ENCODE data around the gene MCU. TPM values are rescaled to one million over a fixed set of nuclear protein-coding genes. Genes with fewer than 3 reads are reported as not detected.

The MCU gene
- polyA plus RNA-seq, 4 donors, result 43.3 to 70.4 (median 48.7) TPM

DNA sequence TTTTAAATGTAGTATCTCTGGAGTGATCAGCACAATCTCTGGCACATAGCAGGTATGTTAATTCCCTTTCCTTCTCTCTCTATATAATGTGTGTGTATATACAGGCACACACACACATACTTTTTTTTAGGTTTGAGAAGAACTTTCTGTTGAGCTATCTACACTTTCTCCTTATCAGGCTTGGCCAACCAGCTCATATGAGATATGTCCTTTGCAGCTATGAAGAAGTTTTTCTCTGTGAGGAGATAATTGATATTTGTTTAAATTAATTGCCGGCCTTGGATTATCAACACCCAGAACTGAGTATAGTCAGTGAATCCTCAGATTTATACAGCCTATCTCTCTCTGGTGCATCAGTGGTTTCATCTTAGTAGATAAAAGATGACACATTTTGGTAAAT lies 2.3 kb upstream of the MCU start:
- Histone ChIP-seq H3K36me3 (ENCODE audit: control insufficient read depth in 3 of 3, insufficient read depth in 2 of 3, low read depth in 1 of 3, low read length in 3 of 3) (no peaks in the 10 kb centered on the region), H3K27me3 (ENCODE audit: control insufficient read depth in 3 of 3, insufficient read depth in 3 of 3, low read length in 3 of 3) (no peaks in the 10 kb centered on the region), H3K4me3 (ENCODE audit: low read depth in 1 of 3, low read length in 3 of 3) (no peak overlapping the region), H3K9me3 (ENCODE audit: control insufficient read depth in 2 of 2, insufficient read depth in 1 of 2, low read depth in 1 of 2, low read length in 1 of 2) (no peaks in the 10 kb centered on the region), H3K27ac (ENCODE audit: low read depth in 1 of 3, low read length in 2 of 3) (no peak overlapping the region), H3K4me1 (ENCODE audit: control insufficient read depth in 3 of 3, insufficient read depth in 2 of 3, low read depth in 1 of 3, low read length in 2 of 3) (peaks cover 0 to 17% (median 0%) of the 10 kb centered on the region in 3 donors)
- DNase-seq (no peak), FAIRE-seq (no peak)
- WGBS, 3 donors, result 80 to 95% (median 90%) methylated on average over 1 of the region's 1 CpG

DNA sequence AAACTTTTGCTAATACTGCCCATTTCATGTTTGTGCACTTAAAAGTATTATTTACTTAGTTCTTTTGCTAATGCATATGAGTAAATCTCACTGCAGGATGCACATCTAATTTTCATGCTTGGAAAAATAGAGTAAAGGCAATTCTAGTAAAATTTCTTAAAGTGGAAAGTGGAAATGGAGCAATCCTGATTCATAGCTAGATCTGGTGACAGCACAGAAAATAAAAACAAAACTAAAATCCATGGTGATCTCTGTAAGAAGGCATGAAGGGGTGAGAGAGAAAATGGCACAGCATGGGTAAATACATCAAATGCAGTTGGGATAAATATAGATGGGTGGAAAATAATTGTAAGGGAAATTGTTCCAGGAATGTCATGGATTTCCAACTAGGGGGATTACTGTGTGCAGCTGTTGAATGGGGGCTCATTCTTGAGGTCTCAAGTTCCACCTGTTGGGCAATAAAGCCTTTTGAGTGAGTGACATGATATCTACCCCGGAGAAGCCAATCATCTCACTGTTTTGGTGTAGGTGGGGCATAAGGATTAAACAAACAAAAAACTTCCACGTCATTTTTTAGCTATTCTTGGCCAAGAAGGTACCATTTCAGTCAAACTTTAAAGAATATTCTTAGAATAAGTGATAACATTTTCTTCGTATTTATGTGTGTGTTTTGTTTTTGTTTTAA lies 1.7 kb upstream of the MCU start:
- no peak overlapping the region for H3K27ac ChIP-seq (ENCODE audit: low read depth in 1 of 3, low read length in 2 of 3)
- H3K4me3 ChIP-seq (ENCODE audit: low read depth in 1 of 3, low read length in 3 of 3), result no peak overlapping the region
- DNase-seq (no peak), FAIRE-seq (no peak)
- no peaks in the 10 kb centered on the region for H3K36me3 ChIP-seq (ENCODE audit: control insufficient read depth in 3 of 3, insufficient read depth in 2 of 3, low read depth in 1 of 3, low read length in 3 of 3)
- H3K27me3 ChIP-seq (ENCODE audit: control insufficient read depth in 3 of 3, insufficient read depth in 3 of 3, low read length in 3 of 3), result no peaks in the 10 kb centered on the region
- 52 to 65% (median 58%) methylated on average over 3 of the region's 3 CpGs for WGBS, 3 donors
- H3K9me3 ChIP-seq (ENCODE audit: control insufficient read depth in 2 of 2, insufficient read depth in 1 of 2, low read depth in 1 of 2, low read length in 1 of 2), result no peaks in the 10 kb centered on the region
- peaks cover 0 to 17% (median 0%) of the 10 kb centered on the region in 3 donors for H3K4me1 ChIP-seq (ENCODE audit: control insufficient read depth in 3 of 3, insufficient read depth in 2 of 3, low read depth in 1 of 3, low read length in 2 of 3)

DNA sequence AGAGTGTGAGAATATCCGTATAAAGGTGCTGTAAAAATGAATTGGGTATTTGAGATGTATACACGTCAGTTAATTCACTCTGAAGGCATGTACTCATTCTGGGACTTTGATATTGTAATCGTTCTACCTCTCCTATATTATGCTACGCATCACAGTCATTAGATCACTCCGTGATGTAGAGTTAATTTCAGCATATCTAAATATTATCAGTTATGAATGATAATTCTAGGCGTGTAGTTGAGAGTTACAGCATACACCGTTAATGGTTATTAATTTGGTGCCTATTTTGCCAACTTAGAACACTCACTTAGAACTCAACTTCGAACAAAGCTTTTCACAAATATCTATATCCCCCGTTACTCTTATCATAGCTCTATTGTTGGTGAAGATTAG lies 477 bp upstream of the MCU start:
- Histone ChIP-seq H3K4me1 (ENCODE audit: control insufficient read depth in 3 of 3, insufficient read depth in 2 of 3, low read depth in 1 of 3, low read length in 2 of 3) (peaks cover 0 to 17% (median 0%) of the 10 kb centered on the region in 3 donors), H3K4me3 (ENCODE audit: low read depth in 1 of 3, low read length in 3 of 3) (peak overlapping the region in 2 of 3 donors; percentile 58 to 61), H3K27ac (ENCODE audit: low read depth in 1 of 3, low read length in 2 of 3) (peak overlapping the region in 2 of 3 donors; percentile 5 to 54), H3K27me3 (ENCODE audit: control insufficient read depth in 3 of 3, insufficient read depth in 3 of 3, low read length in 3 of 3) (no peaks in the 10 kb centered on the region), H3K36me3 (ENCODE audit: control insufficient read depth in 3 of 3, insufficient read depth in 2 of 3, low read depth in 1 of 3, low read length in 3 of 3) (no peaks in the 10 kb centered on the region), H3K9me3 (ENCODE audit: control insufficient read depth in 2 of 2, insufficient read depth in 1 of 2, low read depth in 1 of 2, low read length in 1 of 2) (no peaks in the 10 kb centered on the region)
- peak in 1 of 2 donors; percentile 73 for DNase-seq
- WGBS, 3 donors, result 10 to 26% (median 19%) methylated on average over 9 of the region's 9 CpGs
- no peak for FAIRE-seq

DNA sequence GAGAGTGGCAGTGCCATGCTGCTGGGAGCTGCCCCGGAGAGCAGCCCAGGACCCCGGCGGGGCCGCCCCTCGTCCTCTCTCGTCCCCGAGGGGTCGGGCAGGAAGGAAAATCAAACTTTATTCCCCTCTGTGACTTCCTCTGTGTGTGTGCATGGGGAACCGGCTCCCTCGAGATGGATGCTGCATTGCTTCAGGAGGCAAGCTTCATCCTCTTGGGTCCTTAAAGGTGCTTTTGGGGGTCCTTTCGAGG lies 726 bp downstream of the MCU start:
- H3K9me3 ChIP-seq (ENCODE audit: control insufficient read depth in 2 of 2, insufficient read depth in 1 of 2, low read depth in 1 of 2, low read length in 1 of 2), result no peaks in the 10 kb centered on the region
- H3K27me3 ChIP-seq (ENCODE audit: control insufficient read depth in 3 of 3, insufficient read depth in 3 of 3, low read length in 3 of 3), result no peaks in the 10 kb centered on the region
- H3K36me3 ChIP-seq (ENCODE audit: control insufficient read depth in 3 of 3, insufficient read depth in 2 of 3, low read depth in 1 of 3, low read length in 3 of 3), result no peaks in the 10 kb centered on the region
- peak overlapping the region; percentile 60 to 98 (median 95) for H3K27ac ChIP-seq (ENCODE audit: low read depth in 1 of 3, low read length in 2 of 3)
- peaks cover 0 to 12% (median 0%) of the 10 kb centered on the region in 3 donors for H3K4me1 ChIP-seq (ENCODE audit: control insufficient read depth in 3 of 3, insufficient read depth in 2 of 3, low read depth in 1 of 3, low read length in 2 of 3)
- FAIRE-seq (no peak), DNase-seq (peak in 1 of 2 donors; percentile 32)
- 0% methylated on average over 11 of the region's 11 CpGs for WGBS, 3 donors
- H3K4me3 ChIP-seq (ENCODE audit: low read depth in 1 of 3, low read length in 3 of 3), result peak overlapping the region; percentile 58 to 94 (median 61)

DNA sequence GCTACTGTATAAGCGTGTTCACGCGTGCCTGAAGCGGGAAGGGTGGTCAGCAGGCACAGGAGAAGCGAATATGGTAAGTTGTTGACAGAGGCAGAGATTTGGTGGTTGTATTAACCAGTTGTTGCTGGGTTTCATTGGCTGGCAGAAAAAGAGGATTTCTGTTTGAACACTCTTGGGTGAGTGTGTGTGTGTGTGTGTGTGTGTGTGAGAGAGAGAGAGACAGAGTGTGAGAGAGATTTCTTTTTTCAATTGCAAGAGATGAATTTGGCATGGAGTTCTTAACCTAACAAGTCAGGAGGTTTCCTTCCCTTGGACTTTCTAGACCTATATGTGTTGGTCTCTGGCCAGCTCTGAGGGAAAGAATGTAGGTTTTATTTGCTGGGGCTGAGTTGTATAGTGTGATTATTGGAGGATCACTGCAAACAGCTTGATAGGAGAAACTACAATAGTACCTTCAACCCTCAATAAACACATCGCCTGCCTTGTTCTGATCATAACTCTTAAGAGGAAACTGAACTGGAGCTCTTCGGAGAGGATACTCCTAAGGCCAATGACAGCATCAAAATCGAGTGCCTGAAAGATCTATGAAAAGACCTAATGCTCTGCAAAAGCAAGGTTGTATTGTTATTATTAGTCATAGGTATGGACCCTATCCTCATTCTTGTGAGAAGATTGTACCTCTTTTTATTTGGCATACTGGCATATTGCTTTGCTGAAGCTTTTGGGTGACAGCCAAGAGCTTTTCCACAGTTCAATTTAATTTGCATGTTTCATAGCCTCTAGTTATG lies 1.2 kb downstream of the MCU start:
- peak; percentile 58 to 61 for DNase-seq
- Histone ChIP-seq H3K27me3 (ENCODE audit: control insufficient read depth in 3 of 3, insufficient read depth in 3 of 3, low read length in 3 of 3) (no peaks in the 10 kb centered on the region), H3K9me3 (ENCODE audit: control insufficient read depth in 2 of 2, insufficient read depth in 1 of 2, low read depth in 1 of 2, low read length in 1 of 2) (no peaks in the 10 kb centered on the region), H3K27ac (ENCODE audit: low read depth in 1 of 3, low read length in 2 of 3) (peak overlapping the region; percentile 60 to 98 (median 95)), H3K4me1 (ENCODE audit: control insufficient read depth in 3 of 3, insufficient read depth in 2 of 3, low read depth in 1 of 3, low read length in 2 of 3) (peaks cover 0 to 6% (median 0%) of the 10 kb centered on the region in 3 donors), H3K4me3 (ENCODE audit: low read depth in 1 of 3, low read length in 3 of 3) (peak overlapping the region; percentile 58 to 94 (median 61)), H3K36me3 (ENCODE audit: control insufficient read depth in 3 of 3, insufficient read depth in 2 of 3, low read depth in 1 of 3, low read length in 3 of 3) (no peaks in the 10 kb centered on the region)
- 4 to 10% (median 7%) methylated on average over 8 of the region's 8 CpGs for WGBS, 3 donors
- no peak for FAIRE-seq

DNA sequence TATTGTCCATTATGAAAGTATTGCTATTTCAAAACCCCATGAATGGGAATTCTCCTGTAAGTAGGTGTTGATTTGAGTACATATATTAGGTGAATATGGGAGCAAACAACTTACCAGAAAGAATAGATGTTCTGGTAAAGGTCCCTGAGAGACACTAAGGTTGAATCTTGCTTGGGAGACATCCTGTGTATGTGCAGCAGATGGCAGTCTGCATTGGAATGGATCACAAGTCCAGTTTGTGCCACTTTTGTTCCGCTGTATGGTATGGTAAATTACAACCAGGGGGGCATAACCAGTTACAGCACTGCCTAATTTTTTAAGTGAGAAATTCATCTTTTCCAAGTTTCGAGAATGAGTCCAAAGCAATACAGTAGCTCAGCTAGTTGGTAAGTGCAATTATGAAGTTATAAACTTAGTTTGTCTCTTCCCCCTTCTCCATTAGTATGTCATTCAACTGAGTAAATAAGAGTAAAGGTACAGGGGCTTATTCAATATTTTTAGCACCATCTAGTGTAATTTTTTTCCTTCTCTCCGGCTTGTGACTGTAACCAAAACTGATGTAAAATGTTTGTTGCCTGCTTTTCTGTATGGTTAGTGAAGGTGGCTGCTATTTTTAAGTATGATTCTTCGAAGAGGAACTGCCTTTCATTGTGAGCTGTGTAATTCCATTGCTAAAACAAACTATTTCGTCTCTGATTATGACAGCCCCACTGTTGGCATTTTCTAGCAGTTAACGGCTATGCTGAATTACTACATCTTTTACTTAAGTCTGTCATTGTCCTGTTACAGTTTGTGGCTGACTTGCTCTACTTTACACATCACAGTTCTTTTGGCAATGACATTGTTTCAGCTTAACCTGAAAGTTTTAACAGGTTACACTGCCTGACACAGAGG lies 2.8 kb downstream of the MCU start:
- H3K27ac ChIP-seq (ENCODE audit: low read depth in 1 of 3, low read length in 2 of 3), result no peak overlapping the region

DNA sequence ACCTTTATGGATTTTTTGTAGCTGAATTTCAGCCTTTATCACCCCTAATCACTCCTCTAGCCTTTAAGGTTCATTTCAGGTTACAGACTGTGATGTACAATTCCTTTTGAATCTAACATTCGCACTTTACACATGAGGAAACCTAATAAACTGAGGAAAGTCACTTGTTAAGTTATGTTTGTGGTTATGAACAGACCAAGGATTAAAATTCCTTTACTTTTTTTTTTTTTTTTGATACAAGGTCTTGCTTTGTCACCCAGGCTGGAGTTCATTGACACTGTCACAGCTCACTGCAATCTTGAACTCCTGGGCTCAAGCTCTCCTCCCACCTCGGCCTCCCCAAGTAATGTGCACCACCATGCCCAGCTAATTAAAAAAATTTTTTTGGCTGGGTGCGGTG lies 3.6 kb downstream of the MCU start:
- no peaks in the 10 kb centered on the region for H3K9me3 ChIP-seq (ENCODE audit: control insufficient read depth in 2 of 2, insufficient read depth in 1 of 2, low read depth in 1 of 2, low read length in 1 of 2)
- no peaks in the 10 kb centered on the region for H3K27me3 ChIP-seq (ENCODE audit: control insufficient read depth in 3 of 3, insufficient read depth in 3 of 3, low read length in 3 of 3)
- DNase-seq (no peak), FAIRE-seq (no peak)
- no peak overlapping the region for H3K4me3 ChIP-seq (ENCODE audit: low read depth in 1 of 3, low read length in 3 of 3)
- H3K27ac ChIP-seq (ENCODE audit: low read depth in 1 of 3, low read length in 2 of 3), result no peak overlapping the region
- WGBS, 3 donors, result 88 to 94% (median 90%) methylated on average over 3 of the region's 3 CpGs
- H3K4me1 ChIP-seq (ENCODE audit: control insufficient read depth in 3 of 3, insufficient read depth in 2 of 3, low read depth in 1 of 3, low read length in 2 of 3), result peaks cover 0 to 5% (median 0%) of the 10 kb centered on the region in 3 donors
- no peaks in the 10 kb centered on the region for H3K36me3 ChIP-seq (ENCODE audit: control insufficient read depth in 3 of 3, insufficient read depth in 2 of 3, low read depth in 1 of 3, low read length in 3 of 3)

More for the DNA sequence above, 2.8 kb downstream of the MCU start:
- Histone ChIP-seq H3K4me3 (ENCODE audit: low read depth in 1 of 3, low read length in 3 of 3) (peak overlapping the region in 1 of 3 donors; percentile 61), H3K36me3 (ENCODE audit: control insufficient read depth in 3 of 3, insufficient read depth in 2 of 3, low read depth in 1 of 3, low read length in 3 of 3) (no peaks in the 10 kb centered on the region), H3K9me3 (ENCODE audit: control insufficient read depth in 2 of 2, insufficient read depth in 1 of 2, low read depth in 1 of 2, low read length in 1 of 2) (no peaks in the 10 kb centered on the region), H3K4me1 (ENCODE audit: control insufficient read depth in 3 of 3, insufficient read depth in 2 of 3, low read depth in 1 of 3, low read length in 2 of 3) (peaks cover 0 to 5% (median 0%) of the 10 kb centered on the region in 3 donors), H3K27me3 (ENCODE audit: control insufficient read depth in 3 of 3, insufficient read depth in 3 of 3, low read length in 3 of 3) (no peaks in the 10 kb centered on the region)
- FAIRE-seq (no peak), DNase-seq (peak; percentile 58 to 59)
- WGBS, 3 donors, result 46 to 57% (median 51%) methylated on average over 6 of the region's 6 CpGs

DNA sequence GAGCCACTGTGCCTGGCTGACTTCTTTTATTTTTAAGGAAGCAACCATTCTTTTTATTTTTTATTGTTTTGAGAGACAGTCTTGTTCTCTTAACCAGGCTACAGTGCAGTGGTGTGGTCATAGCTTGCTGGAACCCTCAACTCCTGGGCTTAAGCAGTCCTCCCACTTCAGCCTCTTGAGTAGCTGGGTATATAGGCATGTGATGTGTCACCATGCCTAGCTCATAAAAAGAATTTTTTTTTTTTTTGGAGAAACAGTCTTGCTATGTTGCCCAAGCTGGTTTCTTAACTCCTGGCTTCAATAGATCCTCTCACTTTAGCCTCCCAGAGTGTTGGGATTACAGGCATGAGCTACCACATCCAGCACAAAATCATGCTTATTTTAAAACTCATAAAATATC lies 5.8 kb downstream of the MCU start:
- Histone ChIP-seq H3K4me1 (ENCODE audit: control insufficient read depth in 3 of 3, insufficient read depth in 2 of 3, low read depth in 1 of 3, low read length in 2 of 3) (peaks cover 0 to 5% (median 0%) of the 10 kb centered on the region in 3 donors), H3K4me3 (ENCODE audit: low read depth in 1 of 3, low read length in 3 of 3) (no peak overlapping the region), H3K27me3 (ENCODE audit: control insufficient read depth in 3 of 3, insufficient read depth in 3 of 3, low read length in 3 of 3) (no peaks in the 10 kb centered on the region), H3K27ac (ENCODE audit: low read depth in 1 of 3, low read length in 2 of 3) (no peak overlapping the region), H3K9me3 (ENCODE audit: control insufficient read depth in 2 of 2, insufficient read depth in 1 of 2, low read depth in 1 of 2, low read length in 1 of 2) (no peaks in the 10 kb centered on the region), H3K36me3 (ENCODE audit: control insufficient read depth in 3 of 3, insufficient read depth in 2 of 3, low read depth in 1 of 3, low read length in 3 of 3) (no peaks in the 10 kb centered on the region)
- FAIRE-seq (no peak), DNase-seq (no peak)
